GM18867 (cell line): ENCODE measurements around the gene RAB11FIP5.
"Not testable (repeated sequence)": the region's sequence is repeated elsewhere in the genome, so short reads cannot be mapped to it uniquely, and the experiment has no call there.

ENCODE experiments used
- ATAC-seq: cut with Tn5 transposase; IDR thresholded peaks from one replicate; pipeline ENCODE4 v1.9.1; 2021; ENCODE audit warnings: mild to moderate bottlenecking, moderate library complexity; ENCODE audit not compliant: unreplicated experiment

Gene RAB11FIP5

GRCh38 chr2:73071360-73072128 is 41.2 kb downstream of the RAB11FIP5 start, which contains the start of gene SFXN5:
SFXN5 (minus strand) TSS chr2:73071712; CDS start chr2:73071705, 7 bp downstream.
- peak; percentile 95 for ATAC-seq

- ATAC-seq: peak; percentile 24
Measured at GRCh38 chr2:73070643-73071359, 41.9 kb downstream of the RAB11FIP5 start.

- ATAC-seq: no peak
Measured at GRCh38 chr2:73069855-73070642, 42.7 kb downstream of the RAB11FIP5 start.

- no peak for ATAC-seq
Measured at GRCh38 chr2:73069041-73069854, 43.5 kb downstream of the RAB11FIP5 start.

- ATAC-seq: no peak
Measured at GRCh38 chr2:73068147-73068546, 44.6 kb downstream of the RAB11FIP5 start.

- ATAC-seq: no peak
Measured at GRCh38 chr2:73067043-73067442, 45.7 kb downstream of the RAB11FIP5 start.

GRCh38 chr2:73065070-73065469 is 47.7 kb downstream of the RAB11FIP5 start:
- ATAC-seq: not testable (repeated sequence)

- ATAC-seq: no peak
Measured at GRCh38 chr2:73063909-73064875, 48.6 kb downstream of the RAB11FIP5 start.

- no peak for ATAC-seq
Measured at GRCh38 chr2:73063472-73063871, 49.3 kb downstream of the RAB11FIP5 start.

- ATAC-seq: no peak
Measured at GRCh38 chr2:73059106-73059505, 53.6 kb downstream of the RAB11FIP5 start.

- ATAC-seq: no peak
Measured at GRCh38 chr2:73054980-73055379, 57.8 kb downstream of the RAB11FIP5 start.

- no peak for ATAC-seq
Measured at GRCh38 chr2:73053316-73054114, 59.2 kb downstream of the RAB11FIP5 start.

- ATAC-seq: no peak
Measured at GRCh38 chr2:73050121-73050545, 62.6 kb downstream of the RAB11FIP5 start.

- no peak for ATAC-seq
Measured at GRCh38 chr2:73043929-73044832, 68.6 kb downstream of the RAB11FIP5 start.

GRCh38 chr2:73043276-73043675 is 69.5 kb downstream of the RAB11FIP5 start:
- ATAC-seq: no peak

GRCh38 chr2:73037947-73038585 is 74.7 kb downstream of the RAB11FIP5 start:
- no peak for ATAC-seq

GRCh38 chr2:73036766-73037165 is 76.0 kb downstream of the RAB11FIP5 start:
- ATAC-seq: no peak
